Dendritic cell treated with granulocyte-macrophage colony-stimulating factor and Interleukin-4, amounts not matched to agents 40 ng/mL and 50 ng/mL, for 4 days (primary cell): Measurements from ENCODE around the gene KBTBD8.

Experiments
- H3K27ac Mint-ChIP-seq: one replicate; pipeline ENCODE4 v1.8.0; 2022; ENCODE audit warnings: mild to moderate bottlenecking, mixed read lengths
- H3K27me3 Mint-ChIP-seq: one replicate; pipeline ENCODE4 v1.8.0; 2022; ENCODE audit warnings: mild to moderate bottlenecking, mixed read lengths
- H3K36me3 Mint-ChIP-seq: one replicate; pipeline ENCODE4 v1.8.0; 2022; ENCODE audit warnings: low read depth, mixed read lengths
- H3K4me1 Mint-ChIP-seq: one replicate; pipeline ENCODE4 v1.8.0; 2022; ENCODE audit warnings: low read depth, mixed read lengths
- H3K4me3 Mint-ChIP-seq: one replicate; pipeline ENCODE4 v1.8.0; 2022; ENCODE audit warnings: mild to moderate bottlenecking, moderate library complexity, mixed read lengths
- H3K9me3 Mint-ChIP-seq: one replicate; pipeline ENCODE4 v1.8.0; 2022; ENCODE audit warnings: mixed read lengths
- intact Hi-C: fragments of 100-400 bp; cut with micrococcal nuclease; formaldehyde crosslinking; loops from one replicate; pipeline ENCODE4 v1.15.0; 2022

KBTBD8 gene

GRCh38 chr3:66986406-66986805 lies 11.7 kb upstream of the KBTBD8 start:
- intact Hi-C loops = no loop called here
- Mint-ChIP-seq H3K9me3 (no peaks in the 10 kb centered on the region), H3K27ac (no peak overlapping the region), H3K4me3 (no peak overlapping the region), H3K27me3 (no peaks in the 10 kb centered on the region), H3K36me3 (no peaks in the 10 kb centered on the region), H3K4me1 (peaks cover 13% of the 10 kb centered on the region)

DNA sequence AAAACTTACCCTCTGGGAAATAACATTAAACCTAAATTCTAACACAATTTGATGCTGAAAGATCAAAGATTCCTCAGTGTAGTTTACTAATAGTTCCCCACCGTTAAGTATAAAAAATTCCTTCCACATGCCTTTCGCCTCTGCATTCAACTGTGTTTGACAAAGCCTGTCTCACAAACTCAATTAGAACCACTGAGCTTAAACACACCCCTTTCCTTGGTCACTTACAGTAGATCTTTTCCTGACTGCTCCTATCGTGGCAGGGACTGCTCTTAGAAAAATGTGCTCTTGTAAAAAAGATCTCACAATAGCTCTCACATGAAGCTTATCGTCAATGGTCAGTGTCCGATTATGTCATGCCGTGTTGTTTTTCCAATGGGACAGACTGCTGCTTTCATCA lies 8.9 kb upstream of the KBTBD8 start:
- Mint-ChIP-seq H3K27me3 (peaks cover 6% of the 10 kb centered on the region), H3K9me3 (no peaks in the 10 kb centered on the region), H3K4me3 (no peak overlapping the region), H3K27ac (no peak overlapping the region), H3K4me1 (peaks cover 13% of the 10 kb centered on the region), H3K36me3 (no peaks in the 10 kb centered on the region)
- intact Hi-C loops = no loop called here

GRCh38 chr3:66989860-66990696 lies 8.0 kb upstream of the KBTBD8 start:
- Mint-ChIP-seq H3K4me1 (peaks cover 10% of the 10 kb centered on the region), H3K27ac (no peak overlapping the region), H3K27me3 (peaks cover 6% of the 10 kb centered on the region), H3K4me3 (no peak overlapping the region), H3K9me3 (no peaks in the 10 kb centered on the region), H3K36me3 (no peaks in the 10 kb centered on the region)
- intact Hi-C loops = no loop called here

DNA sequence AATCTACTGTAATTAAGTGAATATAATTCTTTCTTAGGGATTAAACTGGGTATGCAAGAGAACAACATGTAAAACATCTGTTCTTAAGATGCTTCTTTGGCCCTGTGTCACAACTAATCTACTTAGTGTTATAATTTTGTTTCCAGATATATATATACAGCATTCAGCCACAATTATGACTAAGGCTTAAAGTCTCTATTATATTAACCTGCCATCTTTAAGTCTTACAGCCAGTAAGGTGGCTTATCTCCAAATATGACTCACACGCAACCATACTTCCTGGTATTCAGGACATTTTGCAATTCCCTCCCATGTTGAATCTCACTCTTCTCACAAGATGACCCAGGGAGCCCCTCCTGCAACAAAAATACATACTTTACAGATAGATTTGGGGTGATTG lies 6.6 kb upstream of the KBTBD8 start:
- intact Hi-C loops = no loop called here
- Mint-ChIP-seq H3K36me3 (no peaks in the 10 kb centered on the region), H3K27ac (no peak overlapping the region), H3K27me3 (peaks cover 6% of the 10 kb centered on the region), H3K4me3 (no peak overlapping the region), H3K4me1 (no peaks in the 10 kb centered on the region), H3K9me3 (no peaks in the 10 kb centered on the region)

DNA sequence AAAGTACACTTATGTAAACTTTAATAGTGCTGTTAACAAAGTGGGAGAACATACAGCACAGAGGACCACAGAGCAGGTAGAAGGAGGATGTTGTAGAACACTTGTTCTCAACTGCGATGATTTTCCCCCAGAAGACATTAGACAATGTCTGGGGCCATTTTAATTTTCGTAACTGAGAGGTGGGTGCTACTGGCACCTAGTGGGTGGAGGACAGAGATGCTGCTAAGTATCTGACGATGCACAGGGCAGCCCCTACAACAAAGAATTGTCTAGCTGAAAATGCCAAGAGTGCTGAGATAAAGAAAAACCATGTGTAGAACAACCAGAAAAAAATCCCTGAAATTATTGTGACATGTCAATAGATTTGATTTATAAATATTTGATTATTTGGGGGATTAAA lies 5.0 kb upstream of the KBTBD8 start:
- no peak overlapping the region for H3K27ac Mint-ChIP-seq
- peaks cover 6% of the 10 kb centered on the region for H3K27me3 Mint-ChIP-seq
- intact Hi-C loops = no loop called here
- no peaks in the 10 kb centered on the region for H3K4me1 Mint-ChIP-seq
- no peak overlapping the region for H3K4me3 Mint-ChIP-seq
- peaks cover 2% of the 10 kb centered on the region for H3K36me3 Mint-ChIP-seq
- H3K9me3 Mint-ChIP-seq = no peaks in the 10 kb centered on the region

GRCh38 chr3:66994588-66994987 lies 3.5 kb upstream of the KBTBD8 start:
- no peaks in the 10 kb centered on the region for H3K9me3 Mint-ChIP-seq
- peaks cover 9% of the 10 kb centered on the region for H3K4me1 Mint-ChIP-seq
- H3K27ac Mint-ChIP-seq = no peak overlapping the region
- H3K27me3 Mint-ChIP-seq = peaks cover 6% of the 10 kb centered on the region
- intact Hi-C loops = no loop called here
- no peak overlapping the region for H3K4me3 Mint-ChIP-seq
- H3K36me3 Mint-ChIP-seq = peaks cover 10% of the 10 kb centered on the region

DNA sequence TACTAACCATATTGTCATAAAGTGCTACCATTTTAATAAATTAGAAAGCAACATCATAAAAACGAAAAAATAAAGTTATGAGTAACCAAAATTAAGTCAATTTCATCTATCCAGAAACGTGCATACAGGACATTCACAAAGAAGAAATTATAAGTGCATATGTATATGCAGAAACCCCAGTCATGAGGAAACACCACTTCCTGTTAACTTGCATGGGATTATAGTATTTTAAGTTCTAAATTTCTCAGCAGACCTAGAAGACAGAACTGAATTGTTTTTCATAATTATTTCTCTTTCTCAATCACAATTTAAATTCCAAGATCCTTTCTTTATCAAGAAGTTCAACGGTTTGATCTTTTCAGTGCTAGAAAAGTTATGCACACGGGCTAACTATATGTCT lies 1.4 kb upstream of the KBTBD8 start:
- no peaks in the 10 kb centered on the region for H3K9me3 Mint-ChIP-seq
- H3K27ac Mint-ChIP-seq = no peak overlapping the region
- intact Hi-C loops = loop anchor here (5.0 kb wide), 1 partner anchor 494 kb away; the partner anchor contains the start of gene LRIG1
- H3K27me3 Mint-ChIP-seq = peaks cover 6% of the 10 kb centered on the region
- H3K4me1 Mint-ChIP-seq = peaks cover 9% of the 10 kb centered on the region
- H3K36me3 Mint-ChIP-seq = peaks cover 10% of the 10 kb centered on the region
- H3K4me3 Mint-ChIP-seq = no peak overlapping the region

DNA sequence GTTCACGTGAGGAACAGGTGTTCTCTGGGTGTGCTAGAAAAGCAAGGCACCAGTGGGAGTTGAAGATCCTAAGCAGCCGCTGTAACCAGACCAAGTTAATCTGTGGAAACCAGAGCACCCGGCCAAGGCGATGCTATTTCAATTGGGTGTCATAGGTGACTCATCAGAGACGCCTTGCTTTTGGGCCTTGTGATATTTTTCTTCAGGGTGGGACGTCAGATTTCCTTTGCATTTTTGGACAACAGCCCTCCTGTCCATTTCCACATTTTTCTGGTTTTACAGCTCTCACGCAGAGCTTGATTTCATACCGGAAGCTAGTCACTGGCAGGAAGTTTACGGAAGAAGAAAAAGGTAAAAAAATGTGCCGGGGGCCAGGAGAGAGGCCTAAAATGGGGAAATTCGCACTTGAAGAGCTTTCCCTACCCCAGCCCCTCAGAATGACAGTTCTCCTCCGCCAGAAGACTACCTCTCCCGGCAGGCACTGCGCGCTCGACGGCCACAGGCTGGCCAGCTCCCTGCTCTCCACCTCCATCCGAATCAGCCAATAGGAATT lies 471 bp upstream of the KBTBD8 start:
- peak overlapping the region; percentile 87 for H3K4me3 Mint-ChIP-seq
- peak overlapping the region; percentile 85 for H3K27ac Mint-ChIP-seq
- intact Hi-C loops = loop anchor here (2.0 to 5.0 kb wide), 2 partner anchors 495 to 657 kb away; partner anchors contain the start of genes LRIG1 and SUCLG2
- peaks cover 12% of the 10 kb centered on the region for H3K36me3 Mint-ChIP-seq
- peaks cover 9% of the 10 kb centered on the region for H3K4me1 Mint-ChIP-seq
- peaks cover 6% of the 10 kb centered on the region for H3K27me3 Mint-ChIP-seq
- H3K9me3 Mint-ChIP-seq = no peaks in the 10 kb centered on the region

GRCh38 chr3:66998904-66999235 lies 763 bp downstream of the KBTBD8 start:
- Mint-ChIP-seq H3K27ac (peak overlapping the region; percentile 85), H3K27me3 (peaks cover 2% of the 10 kb centered on the region), H3K9me3 (no peaks in the 10 kb centered on the region), H3K4me3 (peak overlapping the region; percentile 87), H3K36me3 (peaks cover 24% of the 10 kb centered on the region), H3K4me1 (peaks cover 9% of the 10 kb centered on the region)
- intact Hi-C loops = loop anchor here (2.0 to 5.0 kb wide), 2 partner anchors 497 to 656 kb away; partner anchors contain the start of genes LRIG1 and SUCLG2

DNA sequence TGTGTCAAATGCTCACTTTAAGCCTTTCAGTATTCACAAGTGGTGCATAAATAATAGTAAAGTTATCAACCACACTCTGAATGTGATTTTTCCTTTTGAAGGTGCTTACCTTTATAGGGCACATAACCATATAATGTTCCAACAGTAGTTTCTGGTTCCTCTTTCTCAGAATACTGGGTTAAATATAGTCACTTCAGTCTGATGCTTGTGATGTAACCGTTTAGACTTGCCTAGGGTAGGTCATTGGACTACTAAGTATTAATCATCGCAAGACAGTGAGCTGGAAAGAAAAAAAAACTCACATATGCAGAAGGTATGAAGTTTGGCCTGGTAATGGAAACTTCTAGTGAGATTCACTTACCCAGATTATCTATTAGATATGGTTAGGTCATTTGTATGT lies 1.9 kb downstream of the KBTBD8 start:
- Mint-ChIP-seq H3K9me3 (no peaks in the 10 kb centered on the region), H3K4me1 (peaks cover 9% of the 10 kb centered on the region), H3K27ac (no peak overlapping the region), H3K27me3 (no peaks in the 10 kb centered on the region), H3K4me3 (no peak overlapping the region), H3K36me3 (peaks cover 29% of the 10 kb centered on the region)
- intact Hi-C loops = loop anchor here (5.0 kb wide), 1 partner anchor 778 kb away; the partner anchor contains the start of gene SLC25A26

GRCh38 chr3:67001086-67001861 lies 3.2 kb downstream of the KBTBD8 start:
- peaks cover 35% of the 10 kb centered on the region for H3K36me3 Mint-ChIP-seq
- intact Hi-C loops = loop anchor here (5.0 kb wide), 1 partner anchor 779 kb away; the partner anchor contains the start of gene SLC25A26
- peaks cover 20% of the 10 kb centered on the region for H3K4me1 Mint-ChIP-seq
- no peaks in the 10 kb centered on the region for H3K27me3 Mint-ChIP-seq
- no peak overlapping the region for H3K27ac Mint-ChIP-seq
- H3K4me3 Mint-ChIP-seq = no peak overlapping the region
- no peaks in the 10 kb centered on the region for H3K9me3 Mint-ChIP-seq

DNA sequence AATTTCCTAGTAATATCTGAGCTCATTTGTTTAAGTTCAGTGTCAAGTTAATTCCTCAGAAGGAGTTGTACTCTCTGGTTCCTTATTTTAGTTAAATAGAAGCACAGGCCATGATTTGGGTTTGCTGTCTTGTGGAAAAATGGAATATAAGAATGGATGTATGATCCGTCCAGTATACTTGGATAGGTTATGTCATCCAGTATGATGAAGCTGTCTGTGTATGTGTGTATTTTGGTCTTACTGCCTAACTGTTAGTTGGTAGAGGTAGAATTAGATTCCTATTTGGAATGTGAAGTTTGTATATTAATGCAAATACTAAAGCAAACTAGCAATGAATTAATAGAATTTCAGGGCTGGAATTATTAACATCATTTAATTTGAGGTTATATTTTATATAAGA lies 7.9 kb downstream of the KBTBD8 start:
- Mint-ChIP-seq H3K27ac (peak overlapping the region; percentile 26), H3K9me3 (no peaks in the 10 kb centered on the region), H3K4me1 (peaks cover 11% of the 10 kb centered on the region), H3K36me3 (peaks cover 43% of the 10 kb centered on the region), H3K27me3 (no peaks in the 10 kb centered on the region), H3K4me3 (no peak overlapping the region)
- intact Hi-C loops = no loop called here

DNA sequence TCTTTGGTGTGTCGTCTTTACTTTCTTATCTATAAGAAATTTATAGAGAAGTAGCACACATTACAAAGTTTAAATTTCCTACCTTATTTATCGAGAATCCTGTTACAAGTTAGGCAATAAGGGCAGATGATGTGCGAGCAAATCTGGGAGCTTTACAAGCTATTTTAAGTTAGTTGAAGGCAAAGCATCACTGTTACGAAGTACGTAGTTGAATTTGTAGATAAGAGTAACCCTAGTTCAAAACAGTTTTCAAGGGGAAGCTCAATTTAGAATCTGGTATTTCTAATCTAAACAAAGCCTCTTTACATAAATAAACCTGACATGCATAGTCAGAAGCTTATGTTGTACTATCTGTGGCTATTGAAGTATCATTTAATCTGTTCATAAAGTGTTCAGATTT lies 8.4 kb downstream of the KBTBD8 start:
- Mint-ChIP-seq H3K4me1 (peaks cover 11% of the 10 kb centered on the region), H3K27me3 (no peaks in the 10 kb centered on the region), H3K27ac (no peak overlapping the region), H3K4me3 (no peak overlapping the region), H3K36me3 (peaks cover 47% of the 10 kb centered on the region), H3K9me3 (no peaks in the 10 kb centered on the region)
- intact Hi-C loops = no loop called here

- H3K27ac Mint-ChIP-seq = no peak overlapping the region
- no peaks in the 10 kb centered on the region for H3K27me3 Mint-ChIP-seq
- intact Hi-C loops = no loop called here
- H3K4me1 Mint-ChIP-seq = peaks cover 11% of the 10 kb centered on the region
- peaks cover 52% of the 10 kb centered on the region for H3K36me3 Mint-ChIP-seq
- H3K4me3 Mint-ChIP-seq = no peak overlapping the region
- no peaks in the 10 kb centered on the region for H3K9me3 Mint-ChIP-seq
Measured at GRCh38 chr3:67008388-67008787, 10.3 kb downstream of the KBTBD8 start.
